AG10803 (cell line): ENCODE results near the gene AACS.
"Not testable (repeated sequence)": the region's sequence is repeated elsewhere in the genome, so short reads cannot be mapped to it uniquely, and the experiment has no call there.

Experiments used
- DNase-seq: peaks from one replicate; pipeline ENCODE4 v3.0.0; 2010; ENCODE audit warnings: low read depth
- H3K4me3 ChIP-seq: 2 replicates; pipeline ENCODE4 v1.5.1; 2011; ENCODE audit warnings: mild to moderate bottlenecking, low read length, control low read depth
- TF ChIP-seq, protein P1 (sequence below): conservative IDR thresholded peaks from 2 replicates; pipeline ENCODE4 v1.5.1; 2011; ENCODE audit warnings: mild to moderate bottlenecking, low read length, control low read depth, inconsistent platforms

The AACS gene

DNA sequence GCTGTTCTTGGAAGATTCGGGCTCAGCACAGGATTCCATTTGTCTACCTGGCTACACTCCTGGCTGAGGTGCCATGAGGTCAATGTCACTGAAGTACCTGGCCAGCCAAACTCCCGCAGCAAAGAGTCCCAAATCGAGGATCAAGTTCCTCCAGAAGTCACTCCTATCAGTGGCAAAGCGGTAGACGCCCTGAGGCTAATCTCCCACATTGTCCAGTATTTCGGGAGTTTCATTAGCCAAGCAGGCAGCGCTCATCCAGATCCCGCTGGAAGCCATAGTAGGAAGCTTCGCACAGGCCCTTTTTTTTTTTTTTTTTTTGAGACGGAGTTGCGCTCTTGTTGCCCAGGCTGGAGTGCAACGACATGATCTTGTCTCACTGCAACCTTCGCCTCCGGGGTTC lies 8.9 kb upstream of the AACS start:
- H3K4me3 ChIP-seq: no peak overlapping the region
- TF ChIP-seq, protein P1, sequence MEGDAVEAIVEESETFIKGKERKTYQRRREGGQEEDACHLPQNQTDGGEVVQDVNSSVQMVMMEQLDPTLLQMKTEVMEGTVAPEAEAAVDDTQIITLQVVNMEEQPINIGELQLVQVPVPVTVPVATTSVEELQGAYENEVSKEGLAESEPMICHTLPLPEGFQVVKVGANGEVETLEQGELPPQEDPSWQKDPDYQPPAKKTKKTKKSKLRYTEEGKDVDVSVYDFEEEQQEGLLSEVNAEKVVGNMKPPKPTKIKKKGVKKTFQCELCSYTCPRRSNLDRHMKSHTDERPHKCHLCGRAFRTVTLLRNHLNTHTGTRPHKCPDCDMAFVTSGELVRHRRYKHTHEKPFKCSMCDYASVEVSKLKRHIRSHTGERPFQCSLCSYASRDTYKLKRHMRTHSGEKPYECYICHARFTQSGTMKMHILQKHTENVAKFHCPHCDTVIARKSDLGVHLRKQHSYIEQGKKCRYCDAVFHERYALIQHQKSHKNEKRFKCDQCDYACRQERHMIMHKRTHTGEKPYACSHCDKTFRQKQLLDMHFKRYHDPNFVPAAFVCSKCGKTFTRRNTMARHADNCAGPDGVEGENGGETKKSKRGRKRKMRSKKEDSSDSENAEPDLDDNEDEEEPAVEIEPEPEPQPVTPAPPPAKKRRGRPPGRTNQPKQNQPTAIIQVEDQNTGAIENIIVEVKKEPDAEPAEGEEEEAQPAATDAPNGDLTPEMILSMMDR: no peak
- no peak for DNase-seq

DNA sequence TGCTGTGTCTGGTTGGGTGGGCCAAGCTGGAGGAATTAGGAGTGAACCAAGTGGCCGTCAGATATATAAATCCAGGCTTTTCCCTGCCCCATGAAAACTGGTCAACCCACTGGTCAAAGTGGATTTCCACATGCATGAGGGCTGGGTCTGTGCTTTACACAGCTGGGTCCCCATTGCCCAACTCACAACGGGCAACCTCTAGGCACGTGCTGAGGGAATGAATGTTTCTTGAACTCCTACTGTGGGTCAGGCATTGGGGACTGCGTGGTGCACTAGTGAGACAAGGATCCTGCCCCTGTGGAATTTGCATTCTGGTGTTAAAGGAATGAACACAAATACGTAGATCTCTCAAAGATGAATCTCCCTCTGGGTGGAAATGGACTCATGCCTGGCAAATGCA lies 7.5 kb upstream of the AACS start:
- no peak for DNase-seq
- H3K4me3 ChIP-seq: no peak overlapping the region
- TF ChIP-seq, protein P1: no peak

DNA sequence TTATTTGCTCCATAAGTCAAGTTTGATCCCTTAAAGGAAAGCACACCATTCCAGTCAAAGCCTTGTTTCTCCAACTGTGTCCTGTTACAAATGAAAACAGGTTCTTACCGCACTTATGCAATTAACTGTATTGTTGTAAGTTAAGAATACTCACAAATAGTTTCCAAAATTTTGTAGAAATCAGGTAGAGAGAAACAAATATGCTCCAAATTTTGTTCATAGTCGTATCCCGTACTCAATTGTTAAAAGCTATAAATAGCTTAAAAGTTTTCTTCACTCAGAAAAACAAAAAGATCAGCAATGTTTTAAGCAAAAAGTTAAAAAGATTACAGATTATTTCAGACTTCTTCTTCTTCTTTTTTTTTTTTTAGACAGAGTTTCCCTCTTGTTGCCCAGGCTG lies 4.0 kb upstream of the AACS start:
- TF ChIP-seq, protein P1: no peak
- H3K4me3 ChIP-seq: no peak overlapping the region
- DNase-seq: no peak

DNA sequence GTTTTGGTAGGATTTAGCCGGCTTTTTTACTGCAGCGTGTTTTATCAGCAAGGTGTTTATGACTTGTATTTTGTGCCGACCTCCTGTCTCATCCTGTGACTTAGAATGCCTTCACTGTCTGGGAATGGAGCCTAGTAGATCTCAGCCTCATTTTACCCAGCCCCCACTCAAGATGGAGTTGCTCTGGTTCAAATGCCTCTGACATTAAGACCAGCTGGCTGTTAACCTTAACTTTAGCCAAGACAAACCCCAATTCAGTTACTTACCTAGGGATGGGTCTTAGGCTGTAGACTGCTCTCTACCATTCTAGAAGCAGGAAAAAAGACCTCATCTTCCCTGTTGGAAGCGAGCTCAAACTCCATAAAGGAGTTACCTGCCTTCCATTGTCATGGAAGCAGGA lies 1.7 kb upstream of the AACS start:
- not testable (repeated sequence) for DNase-seq, H3K4me3 ChIP-seq

DNA sequence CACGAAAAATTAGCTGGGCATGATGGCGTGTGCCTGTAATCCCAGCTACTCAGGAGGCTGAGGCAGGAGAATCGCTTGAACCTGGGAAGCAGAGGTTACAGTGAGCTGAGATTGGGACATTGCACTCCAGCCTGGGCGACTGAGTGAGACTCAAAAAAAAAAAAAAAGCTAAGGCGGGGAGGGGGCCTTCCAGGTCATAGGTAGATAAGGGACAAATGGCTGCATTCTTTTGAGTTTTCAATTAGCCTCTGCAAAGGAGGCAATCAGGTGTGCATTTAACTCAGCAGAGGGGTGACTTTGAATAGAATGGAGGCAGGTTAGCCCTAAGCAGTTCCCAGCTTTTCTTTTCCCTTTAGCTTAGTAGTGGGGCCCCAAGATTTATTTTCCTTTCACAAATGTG lies 743 bp upstream of the AACS start:
- TF ChIP-seq, protein P1: no peak
- H3K4me3 ChIP-seq: peak overlapping the region; percentile 80
- no peak for DNase-seq

DNA sequence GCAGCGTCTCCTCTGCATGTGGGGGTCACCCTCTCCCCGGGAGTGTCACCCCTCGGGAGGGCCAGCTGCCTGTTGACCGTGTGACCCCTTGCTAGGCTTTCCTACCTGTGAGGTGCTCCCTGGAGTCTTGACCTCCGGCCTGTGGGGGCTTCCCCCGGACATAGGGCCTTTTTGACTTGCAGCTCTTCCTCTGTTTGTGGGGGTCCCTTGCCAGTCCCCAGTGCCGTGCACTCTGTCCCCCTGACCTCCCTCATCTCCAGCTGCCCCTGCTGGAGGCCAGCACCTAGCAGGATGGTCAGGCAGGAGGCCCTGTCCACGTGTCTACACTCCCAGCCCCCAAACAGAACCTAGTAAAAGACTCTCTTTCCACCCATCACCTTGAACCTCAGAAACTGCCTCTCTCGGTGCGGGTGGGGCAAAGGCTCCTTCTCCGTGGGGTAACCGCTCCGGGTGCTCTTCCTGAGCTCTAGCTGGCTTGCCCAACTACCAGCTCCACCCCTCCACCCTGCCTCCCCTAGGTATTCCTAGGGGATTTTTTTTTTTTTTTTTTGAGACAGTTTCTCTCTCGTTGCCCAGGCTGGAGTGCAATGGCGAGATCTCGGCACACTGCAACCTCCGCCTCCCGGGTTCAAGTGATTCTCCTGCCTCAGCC lies 810 bp downstream of the AACS start:
- peak overlapping the region; percentile 80 for H3K4me3 ChIP-seq
- TF ChIP-seq, protein P1: no peak
- no peak for DNase-seq

DNA sequence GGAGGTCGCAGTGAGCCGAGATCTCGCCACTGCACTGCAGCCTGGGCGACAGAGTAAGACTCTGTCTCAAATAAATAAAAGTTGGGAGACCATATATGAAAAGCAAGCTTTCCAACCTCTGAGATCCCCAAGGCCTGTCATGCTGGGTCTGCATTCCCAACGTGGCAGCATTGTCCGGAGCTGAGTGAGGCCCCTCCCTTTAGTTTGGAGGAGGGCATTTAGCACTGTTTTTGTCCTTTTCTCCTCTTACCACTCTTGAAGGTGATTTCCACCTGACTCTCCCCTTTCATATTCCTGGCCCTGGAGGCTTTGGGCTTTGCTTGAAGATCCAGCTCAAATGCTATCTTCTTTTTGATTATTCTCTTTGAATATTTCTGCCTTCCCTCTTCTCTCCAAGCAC lies 3.2 kb downstream of the AACS start:
- TF ChIP-seq, protein P1: no peak
- DNase-seq: no peak
- no peak overlapping the region for H3K4me3 ChIP-seq

DNA sequence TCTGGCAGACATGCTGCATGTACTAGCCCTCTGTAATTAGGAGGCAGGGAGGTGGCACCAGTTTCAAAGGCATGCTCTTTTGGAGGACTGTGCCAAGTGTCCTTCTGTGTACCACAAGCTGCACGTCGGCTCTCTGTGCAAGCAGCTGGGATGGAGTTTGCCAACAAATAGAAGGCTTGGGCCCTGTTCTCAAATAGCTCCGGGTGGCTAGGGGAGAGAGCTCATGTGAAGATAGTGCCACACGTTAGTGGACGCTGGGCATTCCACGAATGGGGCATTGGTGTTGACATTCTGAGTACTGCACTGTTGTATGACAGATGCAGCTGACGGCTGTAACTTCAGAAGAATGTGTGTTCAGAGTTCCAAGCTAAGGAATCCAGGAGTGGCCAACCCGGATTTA lies 4.4 kb downstream of the AACS start:
- DNase-seq: no peak
- H3K4me3 ChIP-seq: no peak overlapping the region
- TF ChIP-seq, protein P1: no peak
